GM12891 (cell line): ENCODE results near the gene TMC4.

Source experiments
- DNase-seq: peaks from one replicate; pipeline ENCODE4 v3.0.0; 2011; ENCODE audit warnings: low spot score; ENCODE audit not compliant: insufficient read length
- FAIRE-seq: peaks from 2 replicates; lab custom pipeline; 2011; peaks lifted over from hg19 to GRCh38; lab: Jason Lieb, UNC
- PAX5 ChIP-seq: IDR thresholded peaks from 2 replicates; pipeline ENCODE4 v1.6.1; 2011; ENCODE audit warnings: low read length, moderate library complexity, mild to moderate bottlenecking; ENCODE audit not compliant: insufficient read depth, severe bottlenecking
- POLR2A ChIP-seq: IDR thresholded peaks from 2 replicates; pipeline ENCODE4 v1.6.1; 2011; ENCODE audit warnings: low read depth, low read length, control low read depth
- POLR2AphosphoS5 ChIP-seq: IDR thresholded peaks from 2 replicates; pipeline ENCODE4 v1.6.1; 2011; ENCODE audit warnings: low read depth, low read length, control low read depth
- POU2F2 ChIP-seq: IDR thresholded peaks from 2 replicates; pipeline ENCODE4 v1.6.1; 2011; ENCODE audit warnings: low read depth, mild to moderate bottlenecking, control low read depth, low read length, moderate library complexity
- SPI1 ChIP-seq: IDR thresholded peaks from 2 replicates; pipeline ENCODE4 v1.6.1; 2011; ENCODE audit warnings: low read depth, low read length, control low read depth
- TAF1 ChIP-seq: IDR thresholded peaks from 2 replicates; pipeline ENCODE4 v1.6.1; 2011; ENCODE audit warnings: low read depth, low read length, control low read depth

TMC4 gene

DNA sequence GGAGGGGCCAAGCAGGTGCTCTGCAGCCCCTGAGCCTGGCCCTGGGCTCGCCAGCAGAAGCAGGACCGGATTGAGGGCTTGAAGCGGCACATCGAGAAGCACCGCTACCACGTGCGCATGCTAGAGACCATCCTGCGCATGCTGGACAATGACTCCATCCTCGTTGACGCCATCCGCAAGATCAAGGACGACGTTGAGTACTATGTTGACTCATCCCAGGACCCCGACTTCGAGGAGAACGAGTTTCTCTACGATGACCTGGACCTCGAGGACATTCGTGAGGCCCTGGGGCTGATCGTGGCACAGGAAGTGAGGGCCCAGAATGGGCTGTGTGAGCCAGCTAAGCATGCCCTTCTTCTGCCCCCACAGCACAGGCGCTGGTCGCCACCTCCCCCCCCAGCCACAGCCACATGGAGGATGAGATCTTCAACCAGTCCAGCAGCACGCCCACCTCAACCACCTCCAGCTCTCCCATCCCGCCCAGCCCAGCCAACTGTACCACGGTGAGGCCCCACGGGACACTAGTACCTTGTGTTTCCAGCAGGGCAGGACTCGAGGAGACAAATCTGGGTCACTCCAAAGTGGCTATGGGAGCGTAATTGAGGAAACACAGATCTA is 27.3 kb downstream of the TMC4 start:
- TF ChIP-seq TAF1 (no peak), POLR2AphosphoS5 (no peak), POLR2A (no peak), POU2F2 (no peak), SPI1 (no peak), PAX5 (no peak)
- DNase-seq, result no peak
- FAIRE-seq, result no peak

DNA sequence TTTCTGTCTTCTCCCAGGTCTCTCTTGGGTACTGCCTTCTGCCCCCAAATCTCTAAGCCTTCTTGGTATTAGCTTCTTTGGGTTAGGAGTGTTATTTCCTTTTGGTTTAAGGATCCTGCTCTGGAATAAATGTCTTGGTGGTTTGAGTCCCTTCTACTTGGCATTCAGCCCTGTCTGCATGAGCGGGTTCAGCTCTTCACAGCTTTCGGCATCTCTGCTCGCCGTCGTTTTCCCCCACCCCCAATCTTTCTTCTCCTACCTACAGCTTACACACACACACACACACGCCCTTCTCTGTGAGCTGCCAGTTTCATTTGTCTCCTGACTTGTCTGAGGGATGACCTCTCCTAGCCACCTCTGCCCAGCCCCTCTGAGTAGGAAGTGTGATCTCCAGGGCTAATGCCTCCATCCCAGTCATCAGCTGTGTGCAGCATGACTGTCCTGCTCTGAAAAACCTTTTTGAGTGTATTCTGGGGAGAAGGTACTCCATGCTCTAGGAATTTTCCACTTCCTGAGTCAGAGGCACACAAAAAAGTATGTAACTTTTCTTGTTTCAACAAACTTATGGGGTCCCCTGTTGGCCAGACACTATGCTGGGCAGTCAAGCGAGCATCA is 30.7 kb downstream of the TMC4 start:
- no peak for TF ChIP-seq POU2F2
- no peak for TF ChIP-seq POLR2A
- TF ChIP-seq POLR2AphosphoS5, result no peak
- no peak for TF ChIP-seq PAX5
- no peak for TF ChIP-seq TAF1
- no peak for TF ChIP-seq SPI1
- no peak for DNase-seq
- FAIRE-seq, result no peak

DNA sequence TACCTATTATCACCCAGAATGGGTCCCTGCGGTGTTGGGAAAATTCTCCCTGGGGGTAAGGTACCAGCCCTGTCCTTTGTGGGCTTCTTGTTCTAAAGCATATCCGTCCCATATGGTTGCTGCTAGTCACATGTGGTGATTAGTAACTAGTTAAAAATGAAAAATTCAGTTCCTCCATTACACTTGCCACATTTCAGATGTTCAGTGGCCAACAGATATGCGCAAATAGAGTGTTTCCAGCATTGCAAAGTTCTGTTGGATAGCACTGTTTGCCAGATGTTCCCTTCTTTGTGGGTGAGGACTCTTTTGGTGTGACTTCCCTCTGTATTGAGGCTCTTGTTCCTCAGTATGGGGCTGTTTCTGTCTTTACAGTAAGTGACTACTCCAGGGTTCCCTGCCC is 31.6 kb downstream of the TMC4 start:
- FAIRE-seq, result no peak
- DNase-seq, result no peak
- TF ChIP-seq POLR2A (no peak), SPI1 (no peak), POU2F2 (no peak), PAX5 (no peak), POLR2AphosphoS5 (no peak), TAF1 (no peak)

DNA sequence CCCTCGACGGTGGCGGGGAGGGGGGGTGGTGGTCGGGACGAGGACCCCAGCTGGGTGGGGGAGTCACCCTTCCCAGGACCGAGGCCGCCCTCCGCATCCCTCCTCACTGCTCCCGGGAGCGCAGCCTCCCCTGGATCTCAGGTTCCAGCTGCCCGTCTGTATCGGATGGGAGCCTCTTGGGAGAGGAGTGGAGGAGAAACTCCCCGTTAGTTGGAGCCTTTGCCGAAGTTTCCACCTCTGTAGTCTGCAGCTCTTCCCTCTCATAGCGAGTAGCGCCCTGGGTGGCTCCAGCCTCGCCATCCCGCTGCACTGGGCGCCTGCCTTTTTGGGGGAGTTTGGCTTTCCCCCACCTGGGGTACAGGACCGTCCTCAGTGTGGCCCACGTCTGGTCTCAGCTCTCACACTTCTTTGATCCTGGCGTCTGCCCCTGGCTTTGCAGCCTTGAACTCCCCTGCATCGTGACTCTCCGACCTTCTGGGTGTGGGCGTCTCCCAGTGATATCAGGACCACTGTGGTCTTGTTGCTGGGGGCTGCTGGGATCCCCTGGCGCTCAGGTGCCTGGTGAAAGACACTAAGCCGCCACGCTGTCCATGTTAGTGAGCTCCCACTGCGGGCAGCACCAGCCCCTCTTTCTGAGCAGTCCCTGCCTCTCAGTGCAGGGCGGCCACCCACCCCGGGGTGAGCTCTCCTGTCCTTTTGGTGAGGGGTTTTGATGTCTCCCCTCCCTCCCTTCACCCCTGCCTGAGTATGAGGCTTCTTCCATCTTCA is 34.3 kb downstream of the TMC4 start:
- no peak for DNase-seq
- no peak for FAIRE-seq
- TF ChIP-seq POLR2AphosphoS5, result no peak
- TF ChIP-seq POU2F2, result no peak
- TF ChIP-seq PAX5, result no peak
- TF ChIP-seq SPI1, result no peak
- no peak for TF ChIP-seq TAF1
- no peak for TF ChIP-seq POLR2A

DNA sequence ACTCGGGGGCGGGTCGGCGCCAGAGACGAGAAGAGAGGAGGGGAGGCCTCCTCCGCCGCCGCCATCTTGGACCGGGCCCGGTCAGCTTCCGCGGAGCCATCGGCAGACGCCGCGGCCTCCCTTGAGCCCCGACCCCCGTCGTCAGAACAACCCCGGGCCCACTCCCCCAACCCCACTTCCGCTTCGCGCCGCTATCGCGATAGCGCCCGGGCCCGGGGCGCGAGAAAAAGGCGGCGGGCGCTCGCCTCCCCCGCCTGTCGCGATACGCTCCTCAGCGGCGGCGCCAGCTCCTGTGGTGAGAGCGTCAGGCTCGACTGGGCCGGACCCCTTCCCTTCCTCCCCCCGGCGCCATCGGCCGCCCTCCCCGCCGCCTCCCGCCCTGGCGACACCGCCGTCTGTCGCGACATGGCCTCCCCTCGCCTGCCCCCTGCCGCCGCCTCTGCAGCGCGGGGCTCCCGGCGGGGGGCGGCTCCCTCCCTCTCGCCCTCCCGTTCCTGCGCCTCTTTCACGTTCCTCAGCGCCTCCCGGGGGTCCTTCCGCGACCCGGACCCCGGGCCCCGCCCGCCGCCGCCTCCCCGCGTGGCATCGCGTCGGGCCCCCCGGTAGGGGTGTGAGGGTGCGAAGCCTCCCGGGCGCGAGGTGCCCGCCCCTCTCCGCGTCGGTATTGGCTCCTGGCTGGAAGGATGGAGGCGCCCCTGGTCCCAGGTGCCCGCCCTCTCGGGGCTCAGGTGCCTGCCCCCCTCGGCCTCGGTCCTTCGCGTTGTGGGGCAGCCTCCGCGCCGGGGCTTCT is 35.1 kb downstream of the TMC4 start, which contains the start of gene CNOT3:
CNOT3 (plus strand) TSS at position 64 of the 790 bp plus-strand sequence. CDS start 5,217 bp downstream, outside the sequence.
- FAIRE-seq, result no peak
- DNase-seq, result peak; percentile 59
- TF ChIP-seq TAF1, result peak; percentile 68; the same call in 1 of the 2 replicates
- no peak for TF ChIP-seq POU2F2
- peak; percentile 71; the same call in 1 of the 2 replicates for TF ChIP-seq POLR2A
- peak; percentile 58 for TF ChIP-seq POLR2AphosphoS5
- no peak for TF ChIP-seq SPI1

DNA sequence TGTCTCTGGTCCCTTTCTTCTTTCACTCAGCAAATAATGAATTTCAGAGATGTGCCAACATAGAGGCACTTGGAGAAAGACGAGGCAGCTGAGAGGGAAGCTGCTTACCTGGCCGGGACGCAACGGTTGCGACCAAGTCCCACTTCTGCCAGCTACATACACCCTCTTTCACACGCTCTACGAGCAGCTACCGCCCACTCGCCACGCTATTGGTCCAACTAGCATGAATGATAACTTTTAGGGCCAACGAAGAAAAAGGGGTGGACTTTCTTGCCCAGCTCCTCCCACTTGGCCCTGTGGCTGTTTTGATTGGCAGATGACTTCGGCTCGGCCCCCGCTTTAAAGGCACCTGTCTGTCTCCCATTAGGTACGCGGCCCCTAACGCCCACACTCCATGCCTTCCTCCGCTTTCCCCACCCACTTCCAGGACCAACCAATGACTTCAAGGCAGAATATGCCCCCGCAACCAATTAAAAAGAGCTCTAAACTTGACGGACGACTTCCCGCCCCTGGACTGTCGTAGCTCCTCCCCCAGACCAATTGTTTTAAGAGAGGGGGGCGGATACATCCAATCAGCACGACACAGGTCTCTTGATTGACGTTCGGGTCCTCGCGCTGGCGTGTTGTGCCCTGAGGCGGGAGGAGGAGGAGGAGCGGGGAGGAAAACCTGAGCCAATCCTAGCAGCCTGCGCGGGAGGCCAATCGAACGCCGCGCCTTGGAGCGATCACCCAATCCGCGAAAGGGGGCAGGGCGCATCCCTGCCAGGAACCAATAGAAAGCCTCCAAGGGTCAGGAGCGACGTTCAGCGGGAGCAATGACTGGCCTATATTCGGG is 35.9 kb downstream of the TMC4 start:
- peak; percentile 99 for FAIRE-seq
- peak; percentile 98 for DNase-seq
- TF ChIP-seq PAX5, result no peak
- TF ChIP-seq SPI1, result no peak
- TF ChIP-seq POU2F2, result 0 out of 2 replicates have a peak, but pooled peaks have one; percentile 9
- TF ChIP-seq POLR2A, result peak; percentile 65; the same call in 1 of the 2 replicates
- peak; percentile 56; the same call in 1 of the 2 replicates for TF ChIP-seq POLR2AphosphoS5
- TF ChIP-seq TAF1, result no peak

DNA sequence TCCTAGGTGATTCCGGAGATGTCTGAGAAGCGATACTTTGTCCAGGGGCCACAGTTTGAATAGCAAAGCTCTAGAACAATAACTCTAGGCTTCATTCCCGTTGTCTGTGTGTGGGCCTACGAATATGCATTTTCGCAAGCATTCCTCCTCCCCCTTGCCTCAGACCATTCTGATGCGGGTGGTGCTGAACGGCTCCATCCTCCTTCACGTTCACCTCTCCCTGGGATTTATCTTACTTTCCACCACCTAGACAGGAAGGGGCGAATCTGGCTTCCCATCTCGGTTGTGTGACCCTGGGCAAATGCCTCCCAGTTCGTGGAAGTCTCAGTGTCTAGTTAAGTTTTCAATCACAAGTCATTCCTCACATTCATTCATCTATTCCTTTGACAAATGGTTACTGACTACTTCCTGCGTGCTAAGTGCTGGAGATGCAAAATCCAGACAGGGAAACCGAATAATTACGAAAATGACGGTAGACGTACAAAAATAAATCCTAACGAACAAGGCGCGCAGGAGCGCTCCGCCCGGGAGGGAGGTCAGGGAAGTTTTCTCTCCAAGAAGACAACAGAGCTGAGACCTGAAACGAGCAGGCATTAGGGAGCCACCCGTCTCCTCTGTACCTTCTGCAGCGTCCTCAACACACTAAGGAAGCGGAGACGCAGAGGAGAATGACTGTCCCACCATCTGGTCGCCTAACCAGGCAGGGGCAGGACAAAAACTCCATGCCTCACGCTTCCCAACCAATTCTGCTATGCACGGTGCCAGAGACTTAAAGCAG is 36.7 kb downstream of the TMC4 start:
- 0 out of 2 replicates have a peak, but pooled peaks have one; percentile 30 for TF ChIP-seq POU2F2
- TF ChIP-seq TAF1, result no peak
- TF ChIP-seq POLR2A, result no peak
- no peak for FAIRE-seq
- DNase-seq, result no peak

DNA sequence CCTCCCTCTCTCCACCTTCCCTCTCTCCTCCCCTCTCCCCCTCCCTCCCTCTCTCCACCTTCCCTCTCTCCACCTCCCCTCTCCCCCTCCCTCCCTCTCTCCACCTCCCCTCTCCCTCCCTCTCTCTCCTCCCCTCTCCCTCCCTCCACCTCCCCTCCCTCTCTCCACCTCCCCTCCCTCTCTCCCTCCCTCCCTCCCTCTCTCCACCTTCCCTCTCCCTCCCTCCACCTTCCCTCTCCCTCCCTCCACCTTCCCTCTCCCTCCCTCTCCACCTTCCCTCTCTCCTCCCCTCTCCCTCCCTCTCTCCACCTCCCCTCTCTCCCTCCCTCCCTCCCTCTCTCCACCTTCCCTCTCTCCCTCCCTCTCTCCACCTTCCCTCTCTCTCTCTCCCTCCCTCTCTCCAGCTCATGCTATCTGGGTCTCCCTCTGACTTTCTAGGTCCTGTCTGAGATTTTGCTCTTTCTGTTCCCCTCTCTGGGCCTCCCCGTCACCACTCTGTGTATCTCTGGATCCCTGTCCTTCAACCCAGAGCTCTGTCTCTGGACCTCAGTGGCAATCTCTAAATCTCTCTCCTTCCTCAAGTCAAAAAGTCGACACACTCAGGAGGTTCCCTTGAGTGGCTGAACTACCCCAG is 38.9 kb downstream of the TMC4 start:
- FAIRE-seq (no peak), DNase-seq (no peak)
- TF ChIP-seq SPI1 (no peak), POLR2A (no peak), TAF1 (no peak), PAX5 (no peak), POLR2AphosphoS5 (no peak), POU2F2 (no peak)
